IMR-90 (cell line): ENCODE results near the gene LAMA3. TPM values are rescaled to one million over a fixed set of nuclear protein-coding genes. Genes with fewer than 3 reads are reported as not detected.

Experiments used
- ATAC-seq: fragments of 200-7000 bp; cut with Tn5 transposase; 2 replicates; pipeline ENCODE4 v1.9.1; 2020; ENCODE audit warnings: low read depth, mild to moderate bottlenecking, moderate library complexity
- BruUV-seq: library from RNA; stranded (reverse); fragments of 400-500 nt; replicated peaks from 2 replicates; lab custom pipeline; 2021; lab: Mats Ljungman, UMichigan
- CTCF ChIA-PET: fragments of 300-600 bp; formaldehyde crosslinking; extraction: SDS; loops from one replicate; lab custom pipeline; 2021; ENCODE audit warnings: antibody characterized with exemption; lab: Yijun Ruan, JAX
- POLR2A ChIA-PET: fragments of 300-600 bp; sonication (Branson Sonifier 250); formaldehyde crosslinking; loops from one replicate; lab custom pipeline; 2022; ENCODE audit warnings: antibody characterized with exemption; ENCODE audit not compliant: unreplicated experiment; lab: Charles Lee
- DNase-seq: peaks from one replicate; pipeline ENCODE4 v3.0.0; 2013
- H2AFZ ChIP-seq: replicated peaks from 2 replicates; pipeline ENCODE3; 2013; ENCODE audit warnings: low read length, mild to moderate bottlenecking; ENCODE audit not compliant: poor library complexity
- H2AK5ac ChIP-seq: 2 replicates; pipeline ENCODE4 v1.6.1; 2013; ENCODE audit warnings: low read depth, low read length, inconsistent platforms
- H2AK9ac ChIP-seq: replicated peaks from 2 replicates; pipeline ENCODE3; 2013; ENCODE audit warnings: mild to moderate bottlenecking, low read depth, low read length, moderate library complexity; ENCODE audit not compliant: poor library complexity
- H2BK120ac ChIP-seq: 2 replicates; pipeline ENCODE4 v1.6.1; 2013; ENCODE audit warnings: low read depth, low read length, inconsistent platforms
- H2BK15ac ChIP-seq: 3 replicates; pipeline ENCODE4 v1.6.1; 2013; ENCODE audit warnings: low read depth, low read length, inconsistent platforms
- H2BK20ac ChIP-seq: 2 replicates; pipeline ENCODE4 v1.6.1; 2013; ENCODE audit warnings: low read depth, mild to moderate bottlenecking, inconsistent platforms, low read length, moderate library complexity
- H2BK5ac ChIP-seq: 2 replicates; pipeline ENCODE4 v1.6.1; 2013; ENCODE audit warnings: mild to moderate bottlenecking, low read depth, low read length, inconsistent platforms; ENCODE audit not compliant: poor library complexity, severe bottlenecking
- H3K14ac ChIP-seq: replicated peaks from 2 replicates; pipeline ENCODE4 v1.6.1; 2013; ENCODE audit warnings: low read depth, low read length, inconsistent platforms
- H3K18ac ChIP-seq: 2 replicates; pipeline ENCODE4 v1.6.1; 2013; ENCODE audit warnings: low read depth, low read length, control low read depth
- H3K23ac ChIP-seq: 2 replicates; pipeline ENCODE4 v1.6.1; 2013; ENCODE audit warnings: low read depth, low read length, inconsistent platforms
- H3K27ac ChIP-seq: 2 replicates; pipeline ENCODE4 v1.5.1; 2013; ENCODE audit warnings: mild to moderate bottlenecking, control low read depth, low read length; ENCODE audit not compliant: insufficient read depth
- H3K27me3 ChIP-seq: 2 replicates; pipeline ENCODE4 v1.6.1; 2013; ENCODE audit warnings: low read length; ENCODE audit not compliant: control insufficient read depth, insufficient read depth
- H3K36me3 ChIP-seq: 2 replicates; pipeline ENCODE4 v1.6.1; 2013; ENCODE audit warnings: low read length, mixed read lengths; ENCODE audit not compliant: control insufficient read depth, insufficient read depth
- H3K4ac ChIP-seq: 2 replicates; pipeline ENCODE4 v1.6.1; 2013; ENCODE audit warnings: low read depth, low read length, inconsistent platforms
- H3K4me1 ChIP-seq: 2 replicates; pipeline ENCODE4 v1.6.1; 2013; ENCODE audit warnings: low read length, mixed read lengths; ENCODE audit not compliant: control insufficient read depth, insufficient read depth
- H3K4me2 ChIP-seq: 2 replicates; pipeline ENCODE4 v1.6.1; 2013; ENCODE audit warnings: low read depth, mild to moderate bottlenecking, control low read depth, low read length, moderate library complexity
- H3K4me3 ChIP-seq: 2 replicates; pipeline ENCODE4 v1.5.1; 2013; ENCODE audit warnings: low read depth, mild to moderate bottlenecking, control low read depth, low read length, moderate library complexity; ENCODE audit not compliant: insufficient read depth
- H3K56ac ChIP-seq: 2 replicates; pipeline ENCODE4 v1.6.1; 2013; ENCODE audit warnings: low read length, inconsistent platforms; ENCODE audit not compliant: insufficient read depth; ENCODE audit errors: extremely low read depth
- H3K79me1 ChIP-seq, 2 experiments: 2 replicates each; pipeline ENCODE4 v1.6.1; 2013; ENCODE audit warnings: low read length in 2 of 2, inconsistent platforms in 1 of 2, low read depth in 1 of 2
- H3K9ac ChIP-seq: 2 replicates; pipeline ENCODE4 v1.6.1; 2013; ENCODE audit warnings: low read depth, low read length, control low read depth
- H3K9me1 ChIP-seq: 2 replicates; pipeline ENCODE4 v1.6.1; 2013; ENCODE audit warnings: low read length, inconsistent platforms; ENCODE audit not compliant: insufficient read depth
- H3K9me3 ChIP-seq: 2 replicates; pipeline ENCODE4 v1.6.1; 2013; ENCODE audit warnings: low read length; ENCODE audit not compliant: control insufficient read depth, insufficient read depth
- H4K20me1 ChIP-seq: 2 replicates; pipeline ENCODE4 v1.6.1; 2013; ENCODE audit warnings: low read length, inconsistent platforms; ENCODE audit not compliant: insufficient read depth
- H4K5ac ChIP-seq: 2 replicates; pipeline ENCODE4 v1.6.1; 2013; ENCODE audit warnings: mild to moderate bottlenecking, low read depth, low read length, control low read depth
- H4K8ac ChIP-seq, 2 experiments: 2 replicates each; pipeline ENCODE4 v1.6.1; 2013; ENCODE audit warnings: low read depth in 2 of 2, low read length in 2 of 2, control low read depth in 1 of 2, inconsistent platforms in 1 of 2
- H4K91ac ChIP-seq: 2 replicates; pipeline ENCODE4 v1.6.1; 2013; ENCODE audit warnings: low read depth, low read length, inconsistent platforms; ENCODE audit not compliant: insufficient read depth
- BHLHE40 ChIP-seq: fragments of 150-350 bp; IDR thresholded peaks from 2 replicates; pipeline ENCODE4 v1.6.1; 2016; ENCODE audit warnings: mild to moderate bottlenecking, low read depth, low read length
- CEBPB ChIP-seq: IDR thresholded peaks from 2 replicates; pipeline ENCODE4 v1.6.1; 2012; ENCODE audit warnings: low read depth, low read length, improper control_type of control experiment
- CHD1 ChIP-seq: IDR thresholded peaks from 2 replicates; pipeline ENCODE4 v1.6.1; 2012; ENCODE audit warnings: low read depth, low read length, improper control_type of control experiment
- FOS ChIP-seq: fragments of 150-350 bp; IDR thresholded peaks from 2 replicates; pipeline ENCODE4 v1.6.1; 2016; ENCODE audit warnings: low read depth, low read length
- MAFK ChIP-seq: IDR thresholded peaks from 2 replicates; pipeline ENCODE4 v1.6.1; 2012; ENCODE audit warnings: low read depth, low read length, improper control_type of control experiment
- MAZ ChIP-seq: IDR thresholded peaks from 2 replicates; pipeline ENCODE4 v1.6.1; 2012; ENCODE audit warnings: low read depth, mild to moderate bottlenecking, low read length, improper control_type of control experiment, moderate library complexity, borderline replicate concordance
- MXI1 ChIP-seq: IDR thresholded peaks from 2 replicates; pipeline ENCODE4 v1.6.1; 2012; ENCODE audit warnings: low read depth, mild to moderate bottlenecking, low read length, moderate library complexity, borderline replicate concordance
- NFE2L2 ChIP-seq: fragments of 150-350 bp; IDR thresholded peaks from 2 replicates; pipeline ENCODE4 v1.6.1; 2016; ENCODE audit warnings: low read depth, mild to moderate bottlenecking, low read length
- POLR2A ChIP-seq: IDR thresholded peaks from 2 replicates; pipeline ENCODE4 v1.6.1; 2012; ENCODE audit warnings: mild to moderate bottlenecking, low read depth, low read length
- RAD21 ChIP-seq: IDR thresholded peaks from 2 replicates; pipeline ENCODE4 v1.6.1; 2012; ENCODE audit warnings: low read length, improper control_type of control experiment
- RCOR1 ChIP-seq: IDR thresholded peaks from 2 replicates; pipeline ENCODE4 v1.6.1; 2012; ENCODE audit warnings: mild to moderate bottlenecking, low read length, improper control_type of control experiment; ENCODE audit not compliant: insufficient replicate concordance
- RFX5 ChIP-seq: IDR thresholded peaks from 2 replicates; pipeline ENCODE4 v1.8.0; 2012; ENCODE audit warnings: low read depth, mild to moderate bottlenecking, low read length, moderate library complexity
- SMC3 ChIP-seq: fragments of 150-350 bp; IDR thresholded peaks from 2 replicates; pipeline ENCODE4 v1.6.1; 2016; ENCODE audit warnings: low read depth, mild to moderate bottlenecking, antibody characterized with exemption, low read length, moderate library complexity
- WGBS, 2 experiments: methylation state at CpG; one replicate each; pipeline versions ENCODE4 v1.1.5 to v1.1.7; 2013; ENCODE audit warnings: missing lambda C conversion rate in 2 of 2; ENCODE audit not compliant: insufficient read length in 1 of 2; ENCODE audit errors: extremely low coverage in 2 of 2; 5-methylcytosine and 5-hydroxymethylcytosine counted together
- dilution Hi-C: fragments of 300-500 bp; cut with HindIII; formaldehyde crosslinking; loops from one replicate; pipeline ENCODE4 v1.14.3; 2018; ENCODE audit warnings: low sequenced_read_pairs; ENCODE audit not compliant: unreplicated experiment
- in situ Hi-C: fragments of 300-500 bp; cut with MboI; formaldehyde crosslinking; loops from 3 replicates; pipeline ENCODE4 v1.14.3; 2019; ENCODE audit warnings: low sequenced_read_pairs, inconsistent platforms, mixed read lengths
- intact Hi-C: fragments of 100-400 bp; cut with micrococcal nuclease; formaldehyde crosslinking; loops from 2 replicates; pipeline ENCODE4 v1.10.0; 2022
- polyA plus RNA-seq, 3 experiments: library from polyadenylated mRNA; depleted of rRNA; stranded (reverse); fragments of >200 nt; gene quantifications; 2 replicates each; pipeline ENCODE4 v1.2.3, GENCODE V29; 2012; ENCODE audit warnings: low replicate concordance in 1 of 3
- total RNA-seq: library from RNA; depleted of rRNA; stranded (reverse); fragments of >200 nt; gene quantifications from 2 replicates; pipeline ENCODE4 v1.2.3, GENCODE V29; 2012
- TF ChIP-seq, protein P1 (sequence below): conservative IDR thresholded peaks from 2 replicates; pipeline ENCODE4 v1.5.1; 2012; ENCODE audit warnings: mild to moderate bottlenecking, low read depth, low read length, improper control_type of control experiment
- TF ChIP-seq, protein P2 (sequence below): fragments of 150-350 bp; IDR thresholded peaks from 2 replicates; pipeline ENCODE4 v1.6.1; 2016; ENCODE audit warnings: low read depth, mild to moderate bottlenecking, low read length, moderate library complexity, borderline replicate concordance
- TF ChIP-seq, protein P3 (sequence below): fragments of 150-350 bp; IDR thresholded peaks from 2 replicates; pipeline ENCODE4 v1.6.1; 2017; ENCODE audit warnings: mild to moderate bottlenecking, antibody characterized with exemption, low read length, low read depth

The LAMA3 gene
- total and polyA plus RNA-seq, 2 of the 4 experiments (the other 2 are of a cell fraction) = 0.18 to 0.19 TPM

DNA sequence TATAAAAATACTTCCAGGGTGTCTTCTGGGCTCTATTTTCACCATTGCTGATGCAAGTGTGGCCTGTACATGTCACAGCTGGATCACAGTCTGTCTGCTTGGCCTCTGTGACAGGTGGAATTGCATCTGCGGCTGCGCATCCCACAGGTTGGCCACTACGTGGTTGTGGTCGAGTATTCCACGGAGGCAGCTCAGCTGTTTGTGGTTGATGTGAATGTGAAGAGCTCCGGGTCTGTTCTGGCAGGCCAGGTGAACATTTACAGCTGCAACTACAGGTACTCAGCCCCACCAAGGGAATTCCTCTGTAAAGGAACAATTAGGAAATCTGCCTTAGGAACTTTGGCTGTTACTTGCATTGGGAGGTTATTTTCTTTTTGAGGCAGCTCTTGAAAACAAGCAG, 144.5 kb downstream of the LAMA3 start:
- no peak overlapping the region for H2BK15ac ChIP-seq
- dilution Hi-C loops = no loop called here
- H3K4me2 ChIP-seq = no peak overlapping the region
- H4K5ac ChIP-seq = no peak overlapping the region
- WGBS, 2 experiments = 100% methylated on average over 2 of the region's 6 CpGs; no CpG with 5 or more reads in 1 of the 2 experiments
- POLR2A ChIA-PET = no interaction called here
- no TSS peak for BruUV-seq
- H2BK5ac ChIP-seq = no peak overlapping the region
- no peak overlapping the region for H3K4me3 ChIP-seq
- H3K27me3 ChIP-seq = no peaks in the 10 kb centered on the region
- H2AK9ac ChIP-seq = no peak overlapping the region
- no peak overlapping the region for H2AK5ac ChIP-seq
- CTCF ChIA-PET = no interaction called here
- H3K9ac ChIP-seq = no peak overlapping the region
- no peaks in the 10 kb centered on the region for H3K79me1 ChIP-seq
- no peak overlapping the region for H2BK120ac ChIP-seq
- intact Hi-C loops = no loop called here
- H3K14ac ChIP-seq = no peak overlapping the region
- no peak overlapping the region for H4K8ac ChIP-seq
- DNase-seq (no peak), ATAC-seq (no peak)
- H2BK20ac ChIP-seq = no peak overlapping the region
- H3K9me3 ChIP-seq = no peaks in the 10 kb centered on the region
- H3K18ac ChIP-seq = no peak overlapping the region
- in situ Hi-C loops = no loop called here
- H3K9me1 ChIP-seq = peaks cover 3% of the 10 kb centered on the region; the same call in 1 of the 2 replicates
- TF ChIP-seq, protein P1, sequence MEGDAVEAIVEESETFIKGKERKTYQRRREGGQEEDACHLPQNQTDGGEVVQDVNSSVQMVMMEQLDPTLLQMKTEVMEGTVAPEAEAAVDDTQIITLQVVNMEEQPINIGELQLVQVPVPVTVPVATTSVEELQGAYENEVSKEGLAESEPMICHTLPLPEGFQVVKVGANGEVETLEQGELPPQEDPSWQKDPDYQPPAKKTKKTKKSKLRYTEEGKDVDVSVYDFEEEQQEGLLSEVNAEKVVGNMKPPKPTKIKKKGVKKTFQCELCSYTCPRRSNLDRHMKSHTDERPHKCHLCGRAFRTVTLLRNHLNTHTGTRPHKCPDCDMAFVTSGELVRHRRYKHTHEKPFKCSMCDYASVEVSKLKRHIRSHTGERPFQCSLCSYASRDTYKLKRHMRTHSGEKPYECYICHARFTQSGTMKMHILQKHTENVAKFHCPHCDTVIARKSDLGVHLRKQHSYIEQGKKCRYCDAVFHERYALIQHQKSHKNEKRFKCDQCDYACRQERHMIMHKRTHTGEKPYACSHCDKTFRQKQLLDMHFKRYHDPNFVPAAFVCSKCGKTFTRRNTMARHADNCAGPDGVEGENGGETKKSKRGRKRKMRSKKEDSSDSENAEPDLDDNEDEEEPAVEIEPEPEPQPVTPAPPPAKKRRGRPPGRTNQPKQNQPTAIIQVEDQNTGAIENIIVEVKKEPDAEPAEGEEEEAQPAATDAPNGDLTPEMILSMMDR = no peak
- TF ChIP-seq RAD21 (no peak), NFE2L2 (no peak), POLR2A (no peak), CHD1 (no peak), MAZ (no peak), BHLHE40 (no peak), CEBPB (no peak), SMC3 (no peak), RFX5 (no peak), MXI1 (no peak), FOS (no peak), MAFK (no peak), RCOR1 (no peak)
- TF ChIP-seq, protein P2, sequence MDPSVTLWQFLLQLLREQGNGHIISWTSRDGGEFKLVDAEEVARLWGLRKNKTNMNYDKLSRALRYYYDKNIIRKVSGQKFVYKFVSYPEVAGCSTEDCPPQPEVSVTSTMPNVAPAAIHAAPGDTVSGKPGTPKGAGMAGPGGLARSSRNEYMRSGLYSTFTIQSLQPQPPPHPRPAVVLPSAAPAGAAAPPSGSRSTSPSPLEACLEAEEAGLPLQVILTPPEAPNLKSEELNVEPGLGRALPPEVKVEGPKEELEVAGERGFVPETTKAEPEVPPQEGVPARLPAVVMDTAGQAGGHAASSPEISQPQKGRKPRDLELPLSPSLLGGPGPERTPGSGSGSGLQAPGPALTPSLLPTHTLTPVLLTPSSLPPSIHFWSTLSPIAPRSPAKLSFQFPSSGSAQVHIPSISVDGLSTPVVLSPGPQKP = no peak
- TF ChIP-seq, protein P3, sequence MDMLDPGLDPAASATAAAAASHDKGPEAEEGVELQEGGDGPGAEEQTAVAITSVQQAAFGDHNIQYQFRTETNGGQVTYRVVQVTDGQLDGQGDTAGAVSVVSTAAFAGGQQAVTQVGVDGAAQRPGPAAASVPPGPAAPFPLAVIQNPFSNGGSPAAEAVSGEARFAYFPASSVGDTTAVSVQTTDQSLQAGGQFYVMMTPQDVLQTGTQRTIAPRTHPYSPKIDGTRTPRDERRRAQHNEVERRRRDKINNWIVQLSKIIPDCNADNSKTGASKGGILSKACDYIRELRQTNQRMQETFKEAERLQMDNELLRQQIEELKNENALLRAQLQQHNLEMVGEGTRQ = no peak
- no peaks in the 10 kb centered on the region for H4K20me1 ChIP-seq
- H3K27ac ChIP-seq = no peak overlapping the region
- no peak overlapping the region for H2AFZ ChIP-seq
- H3K56ac ChIP-seq = no peak overlapping the region
- no peaks in the 10 kb centered on the region for H3K36me3 ChIP-seq
- no peak overlapping the region for H4K91ac ChIP-seq
- no peak overlapping the region for H3K23ac ChIP-seq
- H3K4ac ChIP-seq = no peak overlapping the region
- H3K4me1 ChIP-seq = peaks cover 6% of the 10 kb centered on the region; the same call in 1 of the 2 replicates
